HG02981 (cell line): ENCODE measurements around the gene ACAP1.
"Not testable (repeated sequence)": the region's sequence is repeated elsewhere in the genome, so short reads cannot be mapped to it uniquely, and the experiment has no call there.

Source experiments
- ATAC-seq: cut with Tn5 transposase; IDR thresholded peaks from one replicate; pipeline ENCODE4 v1.9.1; 2021; ENCODE audit warnings: mild to moderate bottlenecking, moderate library complexity; ENCODE audit not compliant: unreplicated experiment

The ACAP1 gene

DNA sequence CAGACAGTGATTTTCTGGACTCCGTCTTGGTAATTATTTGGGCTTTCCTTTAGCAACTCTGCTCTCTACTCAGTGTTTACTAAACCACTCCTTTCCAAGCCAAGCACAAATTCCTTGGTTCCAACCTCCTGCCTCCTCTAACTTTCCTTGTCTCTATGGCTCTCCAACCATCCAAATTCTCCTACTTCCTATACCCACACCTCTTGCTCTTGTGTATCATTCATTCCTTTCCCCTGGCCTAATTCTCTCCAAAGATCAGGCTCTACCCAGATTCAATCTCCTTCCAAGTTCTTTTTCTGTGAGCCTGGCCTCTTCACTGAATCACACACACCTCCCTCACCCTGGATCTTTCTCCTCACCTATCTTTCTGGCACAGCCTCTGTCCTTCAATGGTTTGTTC is 8.3 kb upstream of the ACAP1 start:
- ATAC-seq, result no peak

DNA sequence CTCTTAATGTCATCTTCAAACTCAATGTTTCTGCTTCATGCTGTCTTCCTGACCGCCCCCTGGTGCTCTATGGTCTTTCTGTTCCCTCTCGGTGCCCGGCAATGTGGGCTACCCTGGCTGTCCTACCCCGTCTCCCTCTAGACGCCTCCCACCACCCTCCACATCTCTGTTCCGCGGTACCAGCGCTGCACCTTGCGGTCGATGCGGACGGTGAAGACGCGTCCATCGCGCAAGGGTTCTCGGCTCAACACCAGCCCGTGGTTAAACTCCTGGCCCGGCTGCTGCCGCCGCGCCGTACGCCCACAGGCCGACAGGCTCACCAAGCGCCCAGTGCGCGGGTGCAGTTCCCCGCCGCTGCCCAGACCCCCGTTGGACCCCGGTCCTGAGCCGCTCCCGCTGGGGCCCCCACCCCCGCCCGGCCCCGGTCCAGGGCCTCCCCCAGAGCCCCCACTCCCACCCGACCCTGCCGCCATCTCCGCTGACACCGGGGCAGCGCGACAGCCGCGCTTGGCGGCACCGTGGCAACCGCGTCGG is 7.4 kb upstream of the ACAP1 start, which contains the start of gene NEURL4:
TSS of gene NEURL4 (minus strand) at position 496 of the 534 bp plus-strand sequence. CDS start at position 473, 23 bp downstream.
- ATAC-seq, result peak; percentile 17

DNA sequence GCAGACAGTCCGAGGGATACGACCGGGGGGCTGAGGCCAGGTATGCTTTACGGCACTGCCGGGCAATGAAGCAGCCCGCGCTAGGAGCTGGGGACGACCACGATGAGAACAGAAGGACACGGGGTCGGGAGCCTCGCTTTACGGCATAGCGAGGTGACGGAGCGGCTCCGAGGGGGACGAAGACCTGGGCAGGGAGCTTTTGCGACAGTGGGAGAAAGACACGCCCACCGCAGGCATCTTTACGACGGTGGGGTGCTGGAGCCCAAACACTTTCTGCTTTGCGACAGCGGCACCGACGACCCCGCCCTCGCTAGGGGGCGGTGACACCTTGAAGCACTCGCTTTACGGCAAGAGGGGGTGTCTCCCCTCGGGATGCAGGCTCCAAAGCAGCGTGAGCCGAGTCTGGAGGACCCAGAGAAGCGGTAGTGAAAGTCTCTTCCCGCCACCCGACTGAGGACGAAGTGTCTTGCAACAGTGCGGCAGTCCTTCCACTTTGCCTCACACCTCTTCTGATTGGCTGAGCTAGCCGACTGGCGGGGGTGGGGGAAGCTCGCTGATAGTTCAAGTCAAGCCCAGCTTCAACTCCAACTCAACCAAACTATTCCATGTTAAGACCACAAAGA is 6.8 kb upstream of the ACAP1 start:
- ATAC-seq, result peak; percentile 52

DNA sequence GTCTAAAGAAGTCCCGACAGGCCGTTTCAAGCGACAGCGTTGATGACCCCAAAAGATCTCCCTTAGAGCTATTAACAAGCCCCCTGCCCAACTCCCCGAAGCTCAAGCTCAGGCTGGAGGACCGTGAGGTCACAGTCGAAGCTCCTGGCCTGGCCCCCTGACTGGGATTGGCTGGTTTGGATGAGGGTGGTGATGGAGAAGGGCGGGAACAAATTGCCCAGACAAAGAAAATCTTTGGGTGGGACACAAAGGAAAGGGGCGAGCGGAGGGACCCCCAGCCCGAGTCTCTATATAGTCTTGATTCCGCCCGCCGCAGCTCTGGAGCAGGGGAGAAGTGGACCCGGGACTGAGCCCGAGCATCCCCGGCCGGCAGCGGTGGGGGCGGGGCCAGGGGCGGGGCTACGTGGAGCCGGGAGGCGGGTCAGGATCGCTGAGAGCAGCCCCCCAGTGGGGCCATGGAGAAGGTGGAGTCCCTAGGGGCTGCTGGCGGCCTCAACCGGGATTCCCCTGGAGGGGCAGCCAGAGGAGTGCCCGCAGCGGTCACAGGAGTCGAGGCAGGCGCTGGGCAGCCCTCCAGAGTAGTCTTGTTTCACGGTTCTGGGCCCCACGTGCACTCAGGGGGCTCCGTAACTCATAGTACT is 6.2 kb upstream of the ACAP1 start:
- ATAC-seq, result peak; percentile 42

- no peak for ATAC-seq
Measured at GRCh38 chr17:7330638-7331015, 5.7 kb upstream of the ACAP1 start.

DNA sequence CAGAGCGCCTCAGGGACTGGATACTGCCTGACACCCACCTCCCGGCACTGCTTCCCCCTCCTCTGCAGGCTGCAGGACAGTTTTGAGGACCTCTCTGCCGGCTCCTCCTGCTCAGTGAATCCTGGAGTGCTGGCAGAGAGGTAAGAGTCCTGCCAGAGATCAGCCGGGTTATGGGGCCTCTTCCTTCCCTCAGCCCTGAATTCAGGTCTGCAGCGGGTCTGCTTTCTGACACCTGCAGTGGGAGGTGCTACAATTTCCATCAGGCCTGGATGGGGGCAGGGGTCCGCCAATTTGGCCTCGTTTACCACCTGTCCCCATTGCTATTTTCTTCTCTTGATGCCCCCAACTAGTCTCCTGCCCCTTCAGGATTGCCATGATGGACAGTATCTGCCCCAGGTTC is 4.2 kb upstream of the ACAP1 start:
- ATAC-seq, result no peak

DNA sequence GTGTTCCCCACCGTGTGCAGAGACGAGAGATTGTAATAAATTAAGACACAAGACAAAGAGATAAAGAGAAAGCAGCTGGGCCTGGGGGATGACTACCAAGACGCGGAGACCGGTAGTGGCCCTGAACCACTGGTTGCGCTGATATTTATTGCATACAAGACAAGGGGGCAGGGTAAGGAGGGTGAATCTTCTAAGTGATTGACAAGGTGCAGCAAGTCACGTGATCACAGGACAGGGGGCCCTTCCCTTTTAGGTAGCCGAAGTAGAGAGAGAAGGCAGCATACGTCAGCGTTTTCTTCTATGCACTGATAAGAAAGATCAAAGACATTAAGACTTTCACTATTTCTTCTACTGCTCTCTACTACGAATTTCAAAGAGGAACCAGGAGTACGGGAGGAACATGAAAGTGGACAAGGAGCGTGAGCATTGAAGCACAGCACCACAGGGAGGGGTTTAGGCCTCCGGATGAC is 3.7 kb upstream of the ACAP1 start:
- not testable (repeated sequence) for ATAC-seq

DNA sequence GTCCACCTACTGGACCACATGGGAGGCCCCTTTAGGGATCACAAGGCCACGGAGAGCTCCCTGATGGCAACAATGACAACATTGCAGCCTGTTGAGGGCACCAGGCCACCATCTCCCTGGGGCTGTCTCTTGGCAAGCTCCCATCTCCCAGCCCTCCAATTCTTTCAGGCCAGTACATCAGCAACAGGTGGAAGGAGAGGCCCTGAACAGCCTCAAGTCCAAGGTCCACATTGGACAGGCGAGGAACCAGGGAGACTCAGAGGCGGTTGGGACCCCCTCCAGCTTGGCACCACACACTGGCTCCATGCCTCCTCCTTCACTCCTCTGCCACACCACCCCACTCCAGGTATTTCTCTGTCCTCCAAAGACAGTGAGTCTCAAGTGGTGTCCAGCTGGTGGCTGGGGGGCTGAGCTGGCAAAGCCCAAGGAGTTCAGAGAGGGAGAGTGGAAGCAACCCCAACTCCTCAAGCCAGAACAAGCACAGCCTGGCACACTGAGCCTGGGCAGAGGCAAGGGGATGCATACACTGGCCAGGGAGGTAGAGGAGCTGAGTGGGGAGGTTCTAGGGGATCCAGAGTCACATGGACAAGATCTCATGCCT is 1.3 kb upstream of the ACAP1 start:
- ATAC-seq, result no peak

GRCh38 chr17:7335765-7336164 is 564 bp upstream of the ACAP1 start:
- ATAC-seq, result not testable (repeated sequence)

DNA sequence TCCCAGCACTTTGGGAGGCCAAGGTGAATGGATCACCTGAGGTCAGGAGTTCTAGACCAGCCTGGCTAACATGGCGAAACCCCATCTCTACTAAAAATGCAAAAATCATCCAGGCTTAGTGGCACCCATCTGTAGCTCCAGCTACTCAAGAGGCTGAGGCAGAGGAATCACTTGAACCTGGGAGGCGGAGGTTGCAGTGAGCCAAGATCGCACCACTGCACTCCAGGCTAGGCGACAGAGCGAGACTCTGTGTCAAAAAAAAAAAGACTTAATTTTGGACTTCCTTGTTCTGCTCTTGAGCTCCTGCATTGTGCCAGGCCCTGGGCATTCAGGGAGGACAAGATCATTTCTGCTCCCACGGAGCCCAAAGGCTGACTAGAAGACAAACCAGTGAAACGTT is 1.3 kb downstream of the ACAP1 start:
- ATAC-seq, result not testable (repeated sequence)

DNA sequence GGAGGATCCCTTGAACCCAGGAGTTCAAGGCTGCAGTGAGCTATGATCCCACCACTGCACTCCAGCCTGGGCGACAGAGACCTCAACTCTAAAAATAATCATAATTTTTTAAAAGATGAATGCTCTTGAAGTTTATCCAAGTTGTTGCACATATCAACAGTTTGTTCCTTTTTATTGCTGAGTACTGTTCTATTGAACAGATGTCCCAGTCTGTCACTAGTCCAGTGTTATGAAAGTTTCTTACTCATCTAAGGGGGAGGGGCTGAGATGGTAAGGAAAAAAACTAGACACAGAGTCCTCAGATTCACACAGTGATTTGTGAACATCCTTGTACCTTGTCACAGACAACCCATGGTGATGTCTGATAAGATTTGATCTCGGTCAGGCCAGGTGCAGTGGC is 3.9 kb downstream of the ACAP1 start:
- no peak for ATAC-seq

GRCh38 chr17:7341842-7342241 is 5.5 kb downstream of the ACAP1 start:
- ATAC-seq, result no peak

DNA sequence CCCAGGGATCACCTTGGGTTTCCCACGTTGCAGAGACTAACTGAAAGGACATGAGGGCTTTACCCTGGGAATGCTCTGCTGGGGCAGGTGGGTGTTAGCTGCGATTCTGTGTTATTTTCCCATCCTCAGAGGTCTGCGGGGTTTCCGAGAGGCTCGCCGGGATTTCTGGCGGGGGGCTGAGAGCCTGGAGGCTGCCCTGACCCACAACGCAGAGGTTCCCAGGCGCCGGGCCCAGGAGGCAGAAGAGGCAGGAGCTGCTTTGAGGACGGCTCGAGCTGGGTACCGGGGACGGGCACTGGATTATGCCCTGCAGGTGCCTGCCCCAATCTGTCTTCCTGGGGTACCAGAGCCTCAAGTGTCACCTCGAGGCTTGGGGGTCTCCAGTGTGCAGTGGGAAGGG is 6.9 kb downstream of the ACAP1 start:
- ATAC-seq, result no peak

DNA sequence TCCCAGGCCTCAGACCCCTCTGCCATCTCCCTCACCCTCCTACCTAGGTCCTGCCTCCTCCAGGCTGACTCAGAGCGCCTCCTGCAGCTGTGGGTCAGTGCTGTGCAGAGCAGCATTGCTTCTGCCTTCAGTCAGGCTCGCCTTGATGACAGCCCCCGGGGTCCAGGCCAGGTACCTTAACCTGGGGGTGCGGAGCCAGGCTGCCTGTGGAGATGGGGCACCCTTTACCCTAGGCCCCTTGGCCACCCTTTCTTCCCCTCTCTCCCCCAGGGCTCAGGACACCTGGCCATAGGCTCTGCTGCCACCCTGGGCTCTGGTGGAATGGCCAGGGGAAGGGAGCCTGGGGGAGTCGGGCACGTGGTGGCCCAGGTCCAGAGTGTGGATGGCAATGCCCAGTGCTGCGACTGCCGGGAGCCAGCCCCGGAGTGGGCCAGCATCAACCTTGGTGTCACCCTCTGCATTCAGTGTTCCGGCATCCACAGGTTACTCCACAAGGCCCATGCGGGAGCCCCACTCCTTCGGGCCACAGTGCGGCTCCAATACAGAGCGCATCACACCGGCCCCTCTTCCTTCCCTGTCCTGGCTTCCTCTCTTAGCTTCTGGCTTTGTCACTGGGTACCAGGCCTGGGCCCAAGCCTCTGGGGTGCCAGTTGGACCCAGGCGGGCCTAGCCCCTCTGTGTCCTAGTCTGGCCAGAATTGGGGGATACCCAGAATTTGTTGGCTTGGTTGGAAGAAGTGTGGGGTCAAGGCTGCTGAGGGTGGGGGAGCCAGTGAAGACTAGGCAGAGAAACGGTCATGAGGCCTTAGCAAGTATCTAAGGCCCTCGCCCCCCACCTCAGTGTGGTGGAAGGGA is 10.7 kb downstream of the ACAP1 start:
- no peak for ATAC-seq

GRCh38 chr17:7347630-7348477 is 11.5 kb downstream of the ACAP1 start:
- no peak for ATAC-seq

DNA sequence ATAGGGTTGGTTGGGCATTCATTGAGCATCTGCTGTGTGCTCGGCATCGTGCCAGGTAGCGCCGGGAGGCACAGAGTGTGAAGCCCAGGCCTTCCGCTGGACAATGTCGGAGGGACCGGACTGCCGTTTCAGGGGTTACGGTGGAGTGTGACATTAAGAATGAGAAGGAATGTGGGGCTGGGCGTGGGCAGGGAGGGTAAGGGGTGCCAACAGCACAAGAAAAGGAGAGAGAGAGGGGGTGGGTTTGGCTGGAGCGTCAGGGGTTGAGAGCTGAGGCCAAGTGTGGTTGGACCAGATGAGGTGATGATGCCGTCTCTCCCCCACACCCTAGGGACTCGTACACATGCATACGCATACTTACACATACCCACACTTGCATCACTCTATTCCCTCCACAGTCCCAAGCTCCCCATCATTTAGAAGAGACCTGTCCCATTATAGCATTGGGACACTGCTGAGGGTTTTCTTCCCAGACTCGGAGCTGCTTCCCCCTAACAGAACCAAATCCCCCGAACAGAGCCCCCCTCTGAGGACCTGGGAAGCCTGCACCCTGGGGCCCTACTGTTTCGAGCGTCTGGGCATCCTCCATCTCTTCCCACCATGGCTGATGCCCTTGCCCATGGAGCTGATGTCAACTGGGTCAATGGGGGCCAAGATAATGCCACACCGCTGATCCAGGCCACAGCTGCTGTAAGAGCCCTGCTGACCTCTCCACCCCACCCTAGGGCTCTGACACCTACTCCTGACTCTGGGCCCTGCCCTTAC is 12.3 kb downstream of the ACAP1 start:
- no peak for ATAC-seq

GRCh38 chr17:7351665-7352502 is 15.6 kb downstream of the ACAP1 start, which contains the start of gene KCTD11:
TSS of gene KCTD11 (plus strand) at chr17:7352162.
- peak; percentile 56 for ATAC-seq

GRCh38 chr17:7352503-7352889 is 16.2 kb downstream of the ACAP1 start:
- ATAC-seq, result no peak
